ENCODE results near the gene HCFC1R1. TPM values are rescaled to one million over a fixed set of nuclear protein-coding genes. Genes with fewer than 3 reads are reported as not detected.
A peak's percentile ranks its signal among the peaks of the same experiment; 100 is the strongest.
"Not testable (repeated sequence)": the region's sequence is repeated elsewhere in the genome, so short reads cannot be mapped to it uniquely, and the experiment has no call there.

Gene HCFC1R1
- total RNA-seq, 2 donors from 2014 or later: 49.8 to 59.1 TPM

GRCh38 chr16:3057181-3058138, 33.7 kb upstream of the HCFC1R1 start:
- Histone ChIP-seq H3K36me3 (ENCODE audit: control insufficient read depth, insufficient read depth, low read length) (no peaks in the 10 kb centered on the region), H3K4me1 (ENCODE audit: control insufficient read depth, insufficient read depth, low read length) (no peaks in the 10 kb centered on the region), H3K9me3 (ENCODE audit: control insufficient read depth, low read length) (no peaks in the 10 kb centered on the region), H3K27me3 (ENCODE audit: control insufficient read depth, insufficient read depth, low read length, poor library complexity, severe bottlenecking) (peaks cover 4% of the 10 kb centered on the region), H3K4me3 (ENCODE audit: low read length) (peak overlapping the region; percentile 77), H3K27ac (ENCODE audit: low read depth, low read length) (no peak overlapping the region), H3K9ac (ENCODE audit: extremely low read depth, low read length, poor library complexity, severe bottlenecking) (no peak overlapping the region)
- no peak for TF ChIP-seq CTCF (conservative IDR thresholded peaks at IDR 0.05)
- H3K27me3 Mint-ChIP-seq (ENCODE audit: insufficient read depth): peaks cover 30% of the 10 kb centered on the region
- no peak for DNase-seq
- no peak overlapping the region for H3K27ac Mint-ChIP-seq
- H3K9me3 Mint-ChIP-seq: no peaks in the 10 kb centered on the region
- 94 to 97% methylated on average over 12 to 22 of the region's 22 CpGs for WGBS, 2 experiments (ENCODE audit: insufficient coverage in 1 of 2, insufficient read length in 1 of 2)
- H3K4me1 Mint-ChIP-seq: peaks cover 7% of the 10 kb centered on the region
- peaks cover 14% of the 10 kb centered on the region for H3K36me3 Mint-ChIP-seq (ENCODE audit: low read depth)
- peak overlapping the region; percentile 72 for H3K4me3 Mint-ChIP-seq

- WGBS, 2 experiments (ENCODE audit: insufficient coverage in 1 of 2, insufficient read length in 1 of 2): 94 to 95% methylated on average over 12 to 19 of the region's 19 CpGs
- H3K4me3 ChIP-seq (ENCODE audit: low read length): no peak overlapping the region
- no peak overlapping the region for H3K27ac ChIP-seq (ENCODE audit: low read depth, low read length)
- H3K27me3 ChIP-seq (ENCODE audit: control insufficient read depth, insufficient read depth, low read length, poor library complexity, severe bottlenecking): peaks cover 4% of the 10 kb centered on the region
- Mint-ChIP-seq H3K4me3 (no peak overlapping the region), H3K9me3 (no peaks in the 10 kb centered on the region), H3K4me1 (peaks cover 7% of the 10 kb centered on the region), H3K27me3 (ENCODE audit: insufficient read depth) (peaks cover 29% of the 10 kb centered on the region), H3K36me3 (ENCODE audit: low read depth) (peaks cover 18% of the 10 kb centered on the region), H3K27ac (no peak overlapping the region)
- DNase-seq: no peak
- H3K9ac ChIP-seq (ENCODE audit: extremely low read depth, low read length, poor library complexity, severe bottlenecking): no peak overlapping the region
- no peaks in the 10 kb centered on the region for H3K4me1 ChIP-seq (ENCODE audit: control insufficient read depth, insufficient read depth, low read length)
- no peak for TF ChIP-seq CTCF (conservative IDR thresholded peaks at IDR 0.05)
- no peaks in the 10 kb centered on the region for H3K36me3 ChIP-seq (ENCODE audit: control insufficient read depth, insufficient read depth, low read length)
- H3K9me3 ChIP-seq (ENCODE audit: control insufficient read depth, low read length): no peaks in the 10 kb centered on the region
Measured at GRCh38 chr16:3056336-3057180, 32.8 kb upstream of the HCFC1R1 start.

GRCh38 chr16:3055734-3056115, 32.0 kb upstream of the HCFC1R1 start:
- H3K4me1 Mint-ChIP-seq; H3K4me3 ChIP-seq (ENCODE audit: low read length); H3K9ac ChIP-seq (ENCODE audit: extremely low read depth, low read length, poor library complexity, severe bottlenecking); H3K27ac ChIP-seq (ENCODE audit: low read depth, low read length); H3K27ac Mint-ChIP-seq; H3K4me3 Mint-ChIP-seq; H3K9me3 ChIP-seq (ENCODE audit: control insufficient read depth, low read length); DNase-seq; H3K27me3 ChIP-seq (ENCODE audit: control insufficient read depth, insufficient read depth, low read length, poor library complexity, severe bottlenecking); H3K36me3 ChIP-seq (ENCODE audit: control insufficient read depth, insufficient read depth, low read length); H3K9me3 Mint-ChIP-seq; H3K4me1 ChIP-seq (ENCODE audit: control insufficient read depth, insufficient read depth, low read length): not testable (repeated sequence)
- 73 to 100% methylated on average over 1 to 9 of the region's 9 CpGs for WGBS, 2 experiments (ENCODE audit: insufficient coverage in 1 of 2, insufficient read length in 1 of 2)
- Mint-ChIP-seq H3K27me3 (ENCODE audit: insufficient read depth) (peaks cover 36% of the 10 kb centered on the region), H3K36me3 (ENCODE audit: low read depth) (peaks cover 18% of the 10 kb centered on the region)
